GM10266 (cell line): ENCODE data around the gene MTCH1.

Experiments used
- DNase-seq: peaks from one replicate; pipeline ENCODE4 v3.0.0; 2012; ENCODE audit errors: extremely low spot score
- CTCF ChIP-seq: IDR thresholded peaks from 2 replicates; pipeline ENCODE4 v1.5.1; 2012; ENCODE audit warnings: mild to moderate bottlenecking, low read depth; ENCODE audit not compliant: control insufficient read depth, insufficient read depth; ENCODE audit errors: missing control alignments

Gene MTCH1

DNA sequence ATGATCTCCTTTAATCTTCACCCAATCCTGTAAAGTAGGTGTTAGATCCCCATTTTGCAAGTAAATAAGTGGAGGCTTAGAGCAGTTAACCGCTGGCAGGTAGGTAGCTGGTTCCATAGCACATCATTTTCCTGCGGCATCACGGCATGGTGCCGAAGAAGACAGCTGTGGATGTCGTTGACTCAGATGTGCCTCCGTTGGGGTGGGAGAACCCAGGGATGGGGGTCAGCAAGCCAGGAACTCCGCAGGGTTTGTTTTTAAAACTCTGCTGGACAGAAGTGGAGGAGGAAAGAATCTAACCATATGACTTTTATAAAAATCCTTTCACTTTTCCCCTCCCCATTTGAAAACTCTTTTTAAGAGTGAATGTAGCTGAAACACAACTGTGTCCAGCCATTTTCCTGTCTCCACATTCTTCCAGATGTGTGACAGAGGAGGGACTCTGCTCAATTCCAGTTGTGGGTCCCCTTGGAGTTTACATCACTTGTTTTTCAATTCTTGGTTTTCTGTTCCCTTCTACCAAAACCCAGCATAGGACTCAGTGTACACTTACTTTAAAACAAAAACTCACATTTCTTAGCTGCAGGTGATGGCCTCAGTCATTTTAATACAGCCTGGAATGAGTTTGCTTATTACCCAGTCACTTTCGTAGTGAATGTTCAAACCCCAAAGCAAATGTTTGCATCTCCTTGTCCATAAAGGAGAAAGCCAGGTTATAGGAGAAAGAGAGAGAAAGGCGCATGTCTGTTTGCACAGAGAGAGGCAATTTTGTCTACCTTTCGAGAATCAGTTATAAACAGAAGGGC lies 59.1 kb downstream of the MTCH1 start:
- no peak for TF ChIP-seq CTCF
- no peak for DNase-seq

DNA sequence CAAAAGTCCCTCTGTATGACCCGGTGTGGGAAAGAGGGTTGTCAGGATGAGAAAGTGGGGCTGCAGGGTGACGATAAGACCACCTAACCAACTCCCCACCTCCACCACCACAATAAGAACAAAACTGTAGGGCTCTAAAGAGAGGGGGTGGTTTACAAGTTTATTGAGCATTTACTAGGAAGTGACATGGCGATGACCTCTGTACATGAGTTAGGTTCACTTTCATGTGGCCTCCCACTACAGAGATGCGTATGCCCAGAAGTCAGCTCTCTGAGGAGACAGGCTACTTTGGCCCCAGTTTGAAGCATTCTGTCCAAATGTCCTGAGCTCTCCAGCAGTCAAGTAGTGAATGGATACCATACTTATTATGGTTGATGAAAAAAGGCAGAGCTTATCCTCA lies 60.2 kb downstream of the MTCH1 start:
- no peak for DNase-seq
- TF ChIP-seq CTCF, result no peak

DNA sequence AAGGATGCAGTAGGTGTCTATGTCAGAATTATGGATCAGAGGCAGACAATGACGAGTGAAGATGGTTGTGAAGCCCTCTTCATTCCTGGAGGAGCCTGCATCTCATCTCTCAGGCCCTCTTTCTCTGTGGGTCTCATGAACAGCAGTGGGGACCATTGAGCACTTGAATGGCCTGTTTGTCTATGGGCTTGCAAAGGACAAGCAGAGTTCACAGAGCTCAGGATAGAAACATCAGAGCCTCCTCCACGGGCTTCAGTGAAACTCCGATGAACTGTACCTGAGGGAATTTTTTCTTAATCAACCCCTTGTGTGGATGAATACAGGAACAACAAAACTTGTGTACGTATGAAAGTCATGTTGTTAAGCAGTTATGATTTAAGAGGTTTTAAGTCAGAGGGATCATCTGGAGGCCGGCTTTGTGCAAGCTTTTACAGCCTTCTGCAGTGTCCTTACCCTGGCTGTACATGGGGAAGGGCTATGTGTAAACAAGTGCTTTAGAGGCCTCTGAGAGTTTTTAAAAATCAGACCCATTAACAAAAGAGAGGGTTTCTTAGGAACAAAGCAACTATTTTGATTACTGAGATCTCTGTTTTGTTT lies 61.1 kb downstream of the MTCH1 start:
- no peak for TF ChIP-seq CTCF
- no peak for DNase-seq

DNA sequence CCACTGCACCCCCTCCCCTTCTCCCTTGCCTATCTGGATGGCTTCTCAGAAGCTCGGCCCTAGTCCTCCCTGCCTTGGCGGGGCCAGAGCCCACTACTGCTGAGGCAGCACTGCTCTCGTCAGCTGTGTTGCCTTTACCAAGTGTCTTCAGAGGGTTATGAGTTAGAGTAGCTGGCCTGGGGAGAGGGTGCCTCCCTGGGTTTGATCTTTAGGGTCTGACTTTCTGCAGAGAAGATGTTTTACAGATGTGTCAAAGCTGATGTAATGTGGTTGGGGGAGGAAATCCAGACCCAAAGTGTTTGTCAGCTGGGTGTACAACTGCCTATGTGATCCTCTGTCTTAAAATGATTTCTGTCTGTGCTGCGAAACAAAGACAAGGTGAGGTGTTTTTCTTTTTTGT lies 61.9 kb downstream of the MTCH1 start:
- TF ChIP-seq CTCF, result no peak
- DNase-seq, result no peak

DNA sequence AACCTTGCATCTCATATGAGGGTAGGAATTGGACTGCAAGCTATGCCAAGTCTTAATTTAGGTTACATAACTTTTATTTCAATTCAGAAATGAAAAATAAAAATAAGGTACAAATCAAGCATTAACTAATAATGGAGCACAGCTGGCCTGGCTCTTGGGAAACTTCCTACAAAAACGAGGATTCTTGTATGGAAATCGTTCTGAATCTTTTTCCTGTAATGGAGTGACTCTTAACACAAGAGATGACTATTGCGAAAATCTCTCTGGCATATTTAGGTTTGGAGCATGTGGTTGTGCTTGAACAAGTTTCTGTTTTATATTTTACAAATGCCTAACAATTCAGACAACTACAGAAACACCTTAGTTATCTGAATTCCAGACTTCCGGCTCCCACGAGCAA lies 65.5 kb downstream of the MTCH1 start:
- no peak for DNase-seq
- TF ChIP-seq CTCF, result no peak

- TF ChIP-seq CTCF, result no peak
These were observed 65.9 kb downstream of the MTCH1 start for GRCh38 chr6:36920049-36920448.

More at GRCh38 chr6:36920049-36920448, 65.9 kb downstream of the MTCH1 start:
- DNase-seq, result no peak
